Measurements from ENCODE around the gene KRT85. TPM values are rescaled to one million over a fixed set of nuclear protein-coding genes. Genes with fewer than 3 reads are reported as not detected.

Gene KRT85
- polyA plus RNA-seq, 1 experiment: not detected

DNA sequence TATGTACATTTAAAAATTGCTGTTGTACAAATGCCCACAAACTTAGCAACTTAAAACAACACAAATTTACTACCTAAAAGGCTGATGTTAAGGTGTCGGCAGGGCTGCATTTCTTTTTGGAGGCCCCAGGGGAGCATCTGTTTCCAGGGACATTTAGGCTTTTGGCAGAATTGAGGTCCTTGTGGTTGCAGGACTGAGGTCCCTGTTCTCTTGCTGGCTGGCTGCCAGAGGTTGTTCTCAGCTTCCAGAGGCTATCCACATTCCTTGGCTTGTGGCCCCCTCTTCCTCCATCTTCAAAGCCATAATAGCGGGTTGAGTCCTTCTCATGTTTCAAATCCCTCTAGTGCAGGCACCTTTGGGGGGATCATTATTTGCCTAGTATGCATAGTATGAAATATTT is 23.7 kb downstream of the KRT85 start:
- no peaks in the 10 kb centered on the region for H3K36me3 ChIP-seq (ENCODE audit: control insufficient read depth, insufficient read depth, low read length)
- ChIA-PET POLR2A (no interaction called here), CTCF (interaction anchor here (2.0 kb wide), 1 partner anchor 16 kb away, joined by 12 read pairs; no protein-coding TSS in a partner anchor)
- H3K27me3 ChIP-seq (ENCODE audit: control insufficient read depth, insufficient read depth, low read length): peaks cover 12% of the 10 kb centered on the region
- TF ChIP-seq, protein P1, sequence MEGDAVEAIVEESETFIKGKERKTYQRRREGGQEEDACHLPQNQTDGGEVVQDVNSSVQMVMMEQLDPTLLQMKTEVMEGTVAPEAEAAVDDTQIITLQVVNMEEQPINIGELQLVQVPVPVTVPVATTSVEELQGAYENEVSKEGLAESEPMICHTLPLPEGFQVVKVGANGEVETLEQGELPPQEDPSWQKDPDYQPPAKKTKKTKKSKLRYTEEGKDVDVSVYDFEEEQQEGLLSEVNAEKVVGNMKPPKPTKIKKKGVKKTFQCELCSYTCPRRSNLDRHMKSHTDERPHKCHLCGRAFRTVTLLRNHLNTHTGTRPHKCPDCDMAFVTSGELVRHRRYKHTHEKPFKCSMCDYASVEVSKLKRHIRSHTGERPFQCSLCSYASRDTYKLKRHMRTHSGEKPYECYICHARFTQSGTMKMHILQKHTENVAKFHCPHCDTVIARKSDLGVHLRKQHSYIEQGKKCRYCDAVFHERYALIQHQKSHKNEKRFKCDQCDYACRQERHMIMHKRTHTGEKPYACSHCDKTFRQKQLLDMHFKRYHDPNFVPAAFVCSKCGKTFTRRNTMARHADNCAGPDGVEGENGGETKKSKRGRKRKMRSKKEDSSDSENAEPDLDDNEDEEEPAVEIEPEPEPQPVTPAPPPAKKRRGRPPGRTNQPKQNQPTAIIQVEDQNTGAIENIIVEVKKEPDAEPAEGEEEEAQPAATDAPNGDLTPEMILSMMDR (IDR thresholded peaks at IDR 0.05; ENCODE audit: insufficient read depth, low read depth, low read length): no peak
- DNase-seq (ENCODE audit: low read depth): no peak
- H3K4me3 ChIP-seq (ENCODE audit: low read depth, low read length): no peak overlapping the region

- ChIA-PET POLR2A (no interaction called here), CTCF (no interaction called here)
- no peak overlapping the region for H3K4me3 ChIP-seq (ENCODE audit: low read depth, low read length)
- DNase-seq (ENCODE audit: low read depth): no peak
- TF ChIP-seq, protein P1 (IDR thresholded peaks at IDR 0.05; ENCODE audit: insufficient read depth, low read depth, low read length): no peak
- H3K27me3 ChIP-seq (ENCODE audit: control insufficient read depth, insufficient read depth, low read length): peaks cover 12% of the 10 kb centered on the region
- no peaks in the 10 kb centered on the region for H3K36me3 ChIP-seq (ENCODE audit: control insufficient read depth, insufficient read depth, low read length)
Observed at GRCh38 chr12:52342781-52343490, 24.3 kb downstream of the KRT85 start.

DNA sequence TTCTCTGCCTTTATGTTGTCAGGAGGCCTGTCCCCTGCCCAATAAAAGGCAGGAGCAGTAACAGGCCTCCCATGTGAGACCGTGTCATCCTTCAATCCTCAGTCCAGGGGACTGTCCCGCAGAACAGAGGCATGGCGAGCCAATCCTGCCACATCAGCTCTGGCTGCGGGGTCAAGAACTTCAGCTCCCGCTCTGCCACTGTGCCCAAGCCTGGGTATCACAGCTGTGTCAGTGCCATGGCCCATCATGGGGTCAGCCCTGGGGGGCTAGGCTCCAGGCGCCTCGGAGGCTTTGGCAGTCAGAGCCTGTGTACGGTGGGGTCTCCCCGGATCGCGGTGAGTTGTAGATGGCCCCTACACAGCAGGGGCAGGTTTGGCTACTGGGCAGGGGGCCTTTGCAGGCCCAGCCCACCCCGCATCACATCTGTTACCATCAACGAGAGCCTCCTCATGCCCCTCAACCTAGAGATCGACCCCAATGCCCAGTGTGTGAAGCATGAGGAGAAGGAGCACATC is 26.2 kb downstream of the KRT85 start:
- ChIA-PET CTCF (interaction anchor here (1.3 kb wide), 1 partner anchor 12 kb away, joined by 3 read pairs; no protein-coding TSS in a partner anchor), POLR2A (no interaction called here)
- no peak for DNase-seq (ENCODE audit: low read depth)
- Histone ChIP-seq H3K27me3 (ENCODE audit: control insufficient read depth, insufficient read depth, low read length) (peaks cover 12% of the 10 kb centered on the region), H3K36me3 (ENCODE audit: control insufficient read depth, insufficient read depth, low read length) (no peaks in the 10 kb centered on the region), H3K4me3 (ENCODE audit: low read depth, low read length) (no peak overlapping the region)
- TF ChIP-seq, protein P1 (IDR thresholded peaks at IDR 0.05; ENCODE audit: insufficient read depth, low read depth, low read length): no peak

- ChIA-PET POLR2A (no interaction called here), CTCF (interaction anchor here (0.5 to 3.0 kb wide), 5 partner anchors 11 to 543 kb away, joined by 3 to 22 read pairs (median 3); no protein-coding TSS in a partner anchor)
- TF ChIP-seq, protein P1 (IDR thresholded peaks at IDR 0.05; ENCODE audit: insufficient read depth, low read depth, low read length): no peak
- no peaks in the 10 kb centered on the region for H3K36me3 ChIP-seq (ENCODE audit: control insufficient read depth, insufficient read depth, low read length)
- no peak overlapping the region for H3K4me3 ChIP-seq (ENCODE audit: low read depth, low read length)
- no peak for DNase-seq (ENCODE audit: low read depth)
- peaks cover 10% of the 10 kb centered on the region for H3K27me3 ChIP-seq (ENCODE audit: control insufficient read depth, insufficient read depth, low read length)
Observed at GRCh38 chr12:52338241-52338960, 28.9 kb downstream of the KRT85 start.

DNA sequence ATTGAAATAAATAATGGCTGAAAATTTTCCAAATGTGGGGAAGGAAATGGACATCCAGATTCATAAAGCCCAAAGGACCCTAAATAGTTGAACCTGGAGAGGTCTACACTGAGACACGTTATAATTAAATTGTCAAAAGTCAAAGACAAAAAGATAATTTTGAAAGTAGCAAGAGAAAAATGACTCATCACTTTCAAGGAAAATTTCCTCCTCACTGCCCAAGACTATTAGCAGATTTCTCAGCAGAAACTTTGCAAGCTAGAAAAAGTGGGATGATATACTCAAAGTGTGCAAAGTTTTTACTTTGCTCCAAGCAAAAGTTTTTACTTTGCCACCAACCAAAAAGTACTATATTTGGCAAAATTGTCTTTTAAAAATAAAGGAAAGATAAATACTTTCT is 30.2 kb downstream of the KRT85 start:
- no peaks in the 10 kb centered on the region for H3K36me3 ChIP-seq (ENCODE audit: control insufficient read depth, insufficient read depth, low read length)
- DNase-seq (ENCODE audit: low read depth): no peak

More for the DNA sequence above, 30.2 kb downstream of the KRT85 start:
- Histone ChIP-seq H3K4me3 (ENCODE audit: low read depth, low read length) (no peak overlapping the region), H3K27me3 (ENCODE audit: control insufficient read depth, insufficient read depth, low read length) (peaks cover 7% of the 10 kb centered on the region)
- CTCF ChIA-PET: interaction anchor here (0.9 to 3.0 kb wide), 2 partner anchors 10 to 30 kb away, joined by 4 to 22 read pairs; no protein-coding TSS in a partner anchor
- POLR2A ChIA-PET: no interaction called here
- TF ChIP-seq, protein P1 (IDR thresholded peaks at IDR 0.05; ENCODE audit: insufficient read depth, low read depth, low read length): no peak

All from BJ (cell line).